Activated CD4-positive, alpha-beta T cell treated with anti-CD3 and anti-CD28 coated beads, Interleukin-2, amount 10 ng/mL, durations not matched to agents 24 days and 14 days (primary cell): ENCODE measurements around the gene ICOS. TPM values are rescaled to one million over a fixed set of nuclear protein-coding genes. Genes with fewer than 3 reads are reported as not detected.

Source experiments
- DNase-seq: peaks from one replicate; pipeline ENCODE4 v3.0.0; 2022
- H3K27ac Mint-ChIP-seq: one replicate; pipeline ENCODE4 v1.8.0; 2022; ENCODE audit warnings: mild to moderate bottlenecking, mixed read lengths
- H3K27me3 Mint-ChIP-seq: one replicate; pipeline ENCODE4 v1.8.0; 2022; ENCODE audit warnings: mixed read lengths
- H3K36me3 Mint-ChIP-seq: one replicate; pipeline ENCODE4 v1.8.0; 2022; ENCODE audit warnings: low read depth, mild to moderate bottlenecking, mixed read lengths
- H3K4me1 Mint-ChIP-seq: one replicate; pipeline ENCODE4 v1.8.0; 2021; ENCODE audit warnings: mixed read lengths
- H3K4me3 Mint-ChIP-seq: one replicate; pipeline ENCODE4 v1.8.0; 2022; ENCODE audit warnings: mild to moderate bottlenecking, moderate library complexity, mixed read lengths
- H3K9me3 Mint-ChIP-seq: one replicate; pipeline ENCODE4 v1.8.0; 2021; ENCODE audit warnings: mixed read lengths
- intact Hi-C: fragments of 100-400 bp; cut with micrococcal nuclease; formaldehyde crosslinking; loops from one replicate; pipeline ENCODE4 v1.15.1; 2023
- total RNA-seq: library from RNA; stranded (reverse); gene quantifications from 2 replicates; pipeline ENCODE4 v1.2.3, GENCODE V29; 2022

The ICOS gene
- total RNA-seq, 1 donor from 2014 or later = 111 TPM

DNA sequence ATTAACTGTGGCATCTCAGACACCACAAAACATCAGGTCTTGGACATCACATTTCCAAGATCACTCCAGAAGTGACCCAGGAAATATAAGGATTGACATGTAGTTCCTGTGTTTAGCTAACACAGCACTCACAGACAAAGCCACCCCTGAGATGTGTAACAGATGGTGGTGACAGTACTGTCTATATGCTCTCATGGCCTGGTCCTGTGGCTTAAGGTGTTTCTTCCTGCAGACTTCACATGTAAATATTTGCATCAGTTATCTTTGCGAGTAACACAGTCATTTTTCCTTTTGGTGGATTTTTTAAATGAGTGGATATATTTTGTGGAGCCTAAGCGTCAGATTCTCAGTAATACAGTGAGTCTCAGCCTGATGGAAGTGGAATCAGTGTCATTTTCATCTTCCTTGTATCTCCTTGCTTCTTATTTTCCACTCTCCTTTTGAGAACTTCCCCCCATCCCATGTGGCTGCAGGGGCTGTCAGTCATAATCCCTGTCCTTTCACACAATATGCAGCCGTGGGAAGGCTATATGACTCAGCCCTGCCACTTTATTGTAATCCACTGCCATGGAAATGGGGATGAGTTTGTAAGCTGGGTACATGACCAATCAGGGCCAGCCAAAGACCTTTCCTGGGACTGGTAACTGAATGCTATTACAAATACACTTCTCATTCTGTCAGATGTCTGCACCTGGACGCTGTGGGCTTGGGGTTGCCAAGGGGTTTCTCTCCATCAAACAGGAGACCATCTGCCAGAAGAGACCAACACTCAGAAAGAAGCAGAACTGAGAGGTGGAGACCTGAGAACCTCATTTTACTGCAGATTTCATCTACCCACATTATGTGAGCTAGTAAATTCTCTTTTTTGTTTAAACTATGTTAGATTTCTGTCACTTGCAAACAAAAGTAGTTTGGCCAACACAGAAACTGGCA, 74.3 kb downstream of the ICOS start:
- intact Hi-C loops = no loop called here
- H3K36me3 Mint-ChIP-seq = peaks cover 21% of the 10 kb centered on the region

More for the DNA sequence above, 74.3 kb downstream of the ICOS start:
- peaks cover 50% of the 10 kb centered on the region for H3K4me1 Mint-ChIP-seq
- H3K9me3 Mint-ChIP-seq = peaks cover 33% of the 10 kb centered on the region
- no peaks in the 10 kb centered on the region for H3K27me3 Mint-ChIP-seq
- no peak overlapping the region for H3K4me3 Mint-ChIP-seq
- H3K27ac Mint-ChIP-seq = peak overlapping the region; percentile 71
- DNase-seq = no peak

Other genes with a start within 250 kb of the ICOS start
- 130 and 132 TPM in 2 replicates for gene CD28, start 230.1 kb upstream of the ICOS start, total RNA-seq
- gene CTLA4, start 69.0 kb upstream of the ICOS start, total RNA-seq = 104 TPM in 2 replicates